Measurements from ENCODE around the gene ARHGAP15.

ARHGAP15 gene

GRCh38 chr2:143545949-143546255 is 416.7 kb downstream of the ARHGAP15 start:
- DNase-seq = peak; percentile 45

- no peak for DNase-seq
Measured at GRCh38 chr2:143548032-143548431, 418.8 kb downstream of the ARHGAP15 start.

GRCh38 chr2:143550500-143550899 is 421.3 kb downstream of the ARHGAP15 start:
- DNase-seq = no peak

GRCh38 chr2:143551971-143552650 is 422.9 kb downstream of the ARHGAP15 start:
- peak; percentile 31 for DNase-seq

GRCh38 chr2:143553261-143553660 is 424.0 kb downstream of the ARHGAP15 start:
- no peak for DNase-seq

GRCh38 chr2:143558665-143559064 is 429.4 kb downstream of the ARHGAP15 start:
- DNase-seq = no peak

- DNase-seq = no peak
Measured at GRCh38 chr2:143559147-143559546, 429.9 kb downstream of the ARHGAP15 start.

- no peak for DNase-seq
Measured at GRCh38 chr2:143560724-143561123, 431.5 kb downstream of the ARHGAP15 start.

- no peak for DNase-seq
Measured at GRCh38 chr2:143564419-143564818, 435.2 kb downstream of the ARHGAP15 start.

- DNase-seq = no peak
Measured at GRCh38 chr2:143571747-143572146, 442.5 kb downstream of the ARHGAP15 start.

GRCh38 chr2:143572421-143572820 is 443.2 kb downstream of the ARHGAP15 start:
- DNase-seq = no peak

- DNase-seq = no peak
Measured at GRCh38 chr2:143574069-143574468, 444.9 kb downstream of the ARHGAP15 start.

GRCh38 chr2:143575340-143575739 is 446.1 kb downstream of the ARHGAP15 start:
- DNase-seq = no peak

GRCh38 chr2:143577489-143577888 is 448.3 kb downstream of the ARHGAP15 start:
- no peak for DNase-seq

- no peak for DNase-seq
Measured at GRCh38 chr2:143579456-143579855, 450.2 kb downstream of the ARHGAP15 start.

- DNase-seq = no peak
Measured at GRCh38 chr2:143581134-143581533, 451.9 kb downstream of the ARHGAP15 start.

- no peak for DNase-seq
Measured at GRCh38 chr2:143582046-143582747, 453.0 kb downstream of the ARHGAP15 start.

GRCh38 chr2:143584936-143585335 is 455.7 kb downstream of the ARHGAP15 start:
- no peak for DNase-seq

- no peak for DNase-seq
Measured at GRCh38 chr2:143586119-143586518, 456.9 kb downstream of the ARHGAP15 start.

GRCh38 chr2:143588746-143589145 is 459.5 kb downstream of the ARHGAP15 start:
- DNase-seq = no peak

- no peak for DNase-seq
Measured at GRCh38 chr2:143594161-143594560, 464.9 kb downstream of the ARHGAP15 start.

GRCh38 chr2:143594745-143595144 is 465.5 kb downstream of the ARHGAP15 start:
- DNase-seq = no peak

- DNase-seq = no peak
Measured at GRCh38 chr2:143600116-143600515, 470.9 kb downstream of the ARHGAP15 start.

GRCh38 chr2:143601828-143602227 is 472.6 kb downstream of the ARHGAP15 start:
- DNase-seq = no peak
